Measurements from ENCODE around the gene GRIP2.

GRIP2 gene

DNA sequence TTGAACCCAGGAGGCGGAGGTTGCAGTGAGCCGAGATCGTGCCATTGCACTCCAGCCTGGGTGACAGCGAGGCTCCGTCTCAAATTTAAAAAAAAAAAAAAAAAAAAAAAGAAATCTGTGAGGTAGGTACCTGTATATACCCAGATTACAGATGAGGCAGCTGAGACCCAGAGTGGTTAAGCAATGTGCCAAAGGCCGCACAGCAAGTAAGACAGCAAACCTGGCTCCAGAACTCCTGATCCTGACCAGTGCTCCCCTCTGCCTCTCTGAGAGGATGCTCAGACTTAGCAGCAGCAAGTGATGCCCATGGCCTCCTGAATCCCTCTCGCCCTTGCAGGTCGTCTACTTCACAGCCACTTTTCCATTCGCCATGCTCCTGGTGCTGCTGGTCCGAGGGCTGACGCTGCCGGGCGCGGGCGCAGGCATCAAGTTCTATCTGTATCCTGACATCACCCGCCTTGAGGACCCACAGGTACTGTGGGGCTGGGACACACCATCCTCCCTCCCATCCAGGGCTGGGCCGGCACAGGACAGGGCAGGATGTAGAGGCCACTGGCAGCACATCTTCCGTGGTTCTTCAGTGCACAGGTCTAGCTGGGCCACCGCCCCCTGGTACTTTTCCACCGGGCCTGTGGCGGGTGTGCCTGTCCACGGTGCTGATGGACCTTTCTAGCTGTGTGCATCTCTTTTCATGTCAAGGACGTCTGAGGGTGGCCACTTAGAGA lies 73.8 kb downstream of the GRIP2 start:
- no peak for DNase-seq
- no peak overlapping the region for H3K18ac ChIP-seq (ENCODE audit: low read length)
- peaks cover 62 to 75% of the 10 kb centered on the region in 2 experiments for H3K36me3 ChIP-seq (ENCODE audit: control insufficient read depth in 1 of 2, insufficient read depth in 2 of 2, low read length in 2 of 2)
- H4K8ac ChIP-seq (ENCODE audit: low read depth, low read length): no peak overlapping the region
- H2BK5ac ChIP-seq (ENCODE audit: low read depth, low read length, poor library complexity): no peak overlapping the region
- no peak overlapping the region for H4K91ac ChIP-seq (ENCODE audit: low read depth, low read length)
- no CpG with 5 or more reads among the region's 23 CpGs for WGBS (ENCODE audit: extremely low coverage, insufficient coverage, insufficient read length)
- no peak overlapping the region for H3K27ac ChIP-seq (ENCODE audit: low read depth, low read length)
- H2AK5ac ChIP-seq (ENCODE audit: low read length): no peak overlapping the region
- H3K4me1 ChIP-seq (ENCODE audit: control insufficient read depth in 1 of 2, insufficient read depth in 2 of 2, low read length in 2 of 2): peaks cover 4 to 11% of the 10 kb centered on the region in 2 experiments
- H3K4ac ChIP-seq (ENCODE audit: low read depth, low read length): no peak overlapping the region
- no peak overlapping the region for H3K14ac ChIP-seq (ENCODE audit: low read length)
- H3K4me3 ChIP-seq (ENCODE audit: low read depth, low read length): no peak overlapping the region
- no peak overlapping the region for H3K4me2 ChIP-seq (ENCODE audit: low read length)
- H3K9ac ChIP-seq (ENCODE audit: low read length): no peak overlapping the region
- peaks cover 2% of the 10 kb centered on the region for H3K9me3 ChIP-seq (ENCODE audit: insufficient read depth, low read depth, low read length)
- H2BK120ac ChIP-seq (ENCODE audit: insufficient read depth, low read length, poor library complexity): no peak overlapping the region
- no peak overlapping the region for H3K23ac ChIP-seq (ENCODE audit: low read length)
- H4K12ac ChIP-seq (ENCODE audit: low read depth, low read length): no peak overlapping the region
- no peaks in the 10 kb centered on the region for H3K79me2 ChIP-seq (ENCODE audit: control insufficient read depth, insufficient read depth, low read length, poor library complexity)
- no peak overlapping the region for H2AFZ ChIP-seq (ENCODE audit: insufficient read depth, low read length, poor library complexity)
- H2BK12ac ChIP-seq (ENCODE audit: low read length): no peak overlapping the region
- H3K27me3 ChIP-seq (ENCODE audit: insufficient read depth, low read length): no peaks in the 10 kb centered on the region
- peaks cover 2% of the 10 kb centered on the region for H3K79me1 ChIP-seq (ENCODE audit: low read length)

GRCh38 chr3:14465425-14465824 lies 74.7 kb downstream of the GRIP2 start:
- Histone ChIP-seq H3K9me3 (ENCODE audit: insufficient read depth, low read depth, low read length) (peaks cover 5% of the 10 kb centered on the region), H3K4me1 (ENCODE audit: control insufficient read depth in 1 of 2, insufficient read depth in 2 of 2, low read length in 2 of 2) (peaks cover 8 to 14% of the 10 kb centered on the region in 2 experiments)

DNA sequence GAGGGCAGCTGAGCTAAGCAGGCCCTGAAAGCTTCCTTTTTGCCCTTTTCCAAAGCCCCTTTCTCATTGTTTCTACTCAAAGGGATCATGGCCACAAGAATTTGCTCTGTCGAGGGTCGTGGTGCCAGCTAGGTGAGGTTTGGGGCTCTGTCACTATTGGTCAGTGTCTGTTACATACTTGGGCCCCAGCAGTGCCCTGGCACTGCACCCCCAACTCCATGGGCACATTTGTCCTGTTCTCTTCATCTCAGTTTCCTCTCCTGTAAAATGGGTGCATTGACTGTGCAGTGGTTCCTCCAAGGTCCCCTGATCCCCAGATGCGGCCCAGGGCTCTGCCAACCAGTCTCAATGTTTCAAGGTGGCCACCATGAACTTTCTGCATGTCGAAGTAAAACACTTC lies 75.6 kb downstream of the GRIP2 start:
- Histone ChIP-seq H2BK12ac (ENCODE audit: low read length) (no peak overlapping the region), H4K8ac (ENCODE audit: low read depth, low read length) (no peak overlapping the region), H3K4me3 (ENCODE audit: low read depth, low read length) (no peak overlapping the region), H3K79me1 (ENCODE audit: low read length) (peaks cover 7% of the 10 kb centered on the region), H2BK5ac (ENCODE audit: low read depth, low read length, poor library complexity) (no peak overlapping the region), H3K18ac (ENCODE audit: low read length) (no peak overlapping the region), H3K36me3 (ENCODE audit: control insufficient read depth in 1 of 2, insufficient read depth in 2 of 2, low read length in 2 of 2) (peaks cover 65 to 80% of the 10 kb centered on the region in 2 experiments), H2AK5ac (ENCODE audit: low read length) (no peak overlapping the region), H2BK120ac (ENCODE audit: insufficient read depth, low read length, poor library complexity) (no peak overlapping the region), H3K14ac (ENCODE audit: low read length) (no peak overlapping the region), H3K4me2 (ENCODE audit: low read length) (no peak overlapping the region), H3K4ac (ENCODE audit: low read depth, low read length) (no peak overlapping the region), H4K91ac (ENCODE audit: low read depth, low read length) (no peak overlapping the region), H3K27ac (ENCODE audit: low read depth, low read length) (no peak overlapping the region), H3K27me3 (ENCODE audit: insufficient read depth, low read length) (no peaks in the 10 kb centered on the region), H4K12ac (ENCODE audit: low read depth, low read length) (no peak overlapping the region), H3K9me3 (ENCODE audit: insufficient read depth, low read depth, low read length) (peaks cover 5% of the 10 kb centered on the region), H3K9ac (ENCODE audit: low read length) (no peak overlapping the region), H3K4me1 (ENCODE audit: control insufficient read depth in 1 of 2, insufficient read depth in 2 of 2, low read length in 2 of 2) (peaks cover 8 to 14% of the 10 kb centered on the region in 2 experiments), H3K79me2 (ENCODE audit: control insufficient read depth, insufficient read depth, low read length, poor library complexity) (no peaks in the 10 kb centered on the region), H3K23ac (ENCODE audit: low read length) (no peak overlapping the region), H2AFZ (ENCODE audit: insufficient read depth, low read length, poor library complexity) (no peak overlapping the region)
- WGBS (ENCODE audit: extremely low coverage, insufficient coverage, insufficient read length): no CpG with 5 or more reads among the region's 4 CpGs
- no peak for DNase-seq

More at GRCh38 chr3:14465425-14465824, 74.7 kb downstream of the GRIP2 start:
- Histone ChIP-seq H3K4me3 (ENCODE audit: low read depth, low read length) (no peak overlapping the region), H2AK5ac (ENCODE audit: low read length) (no peak overlapping the region), H3K36me3 (ENCODE audit: control insufficient read depth in 1 of 2, insufficient read depth in 2 of 2, low read length in 2 of 2) (peaks cover 68 to 81% of the 10 kb centered on the region in 2 experiments), H2BK12ac (ENCODE audit: low read length) (no peak overlapping the region), H3K23ac (ENCODE audit: low read length) (no peak overlapping the region), H3K4me2 (ENCODE audit: low read length) (no peak overlapping the region), H3K14ac (ENCODE audit: low read length) (no peak overlapping the region), H2BK120ac (ENCODE audit: insufficient read depth, low read length, poor library complexity) (no peak overlapping the region), H3K27ac (ENCODE audit: low read depth, low read length) (no peak overlapping the region), H3K9ac (ENCODE audit: low read length) (no peak overlapping the region), H2BK5ac (ENCODE audit: low read depth, low read length, poor library complexity) (no peak overlapping the region), H4K8ac (ENCODE audit: low read depth, low read length) (no peak overlapping the region), H4K91ac (ENCODE audit: low read depth, low read length) (no peak overlapping the region), H3K4ac (ENCODE audit: low read depth, low read length) (no peak overlapping the region), H4K12ac (ENCODE audit: low read depth, low read length) (no peak overlapping the region), H3K79me2 (ENCODE audit: control insufficient read depth, insufficient read depth, low read length, poor library complexity) (no peaks in the 10 kb centered on the region), H2AFZ (ENCODE audit: insufficient read depth, low read length, poor library complexity) (no peak overlapping the region), H3K79me1 (ENCODE audit: low read length) (peaks cover 7% of the 10 kb centered on the region), H3K27me3 (ENCODE audit: insufficient read depth, low read length) (no peaks in the 10 kb centered on the region), H3K18ac (ENCODE audit: low read length) (no peak overlapping the region)
- no CpG with 5 or more reads among the region's 3 CpGs for WGBS (ENCODE audit: extremely low coverage, insufficient coverage, insufficient read length)
- no peak for DNase-seq

- Histone ChIP-seq H2BK5ac (ENCODE audit: low read depth, low read length, poor library complexity) (no peak overlapping the region), H3K27ac (ENCODE audit: low read depth, low read length) (no peak overlapping the region), H3K4ac (ENCODE audit: low read depth, low read length) (no peak overlapping the region), H2BK120ac (ENCODE audit: insufficient read depth, low read length, poor library complexity) (no peak overlapping the region), H3K9me3 (ENCODE audit: insufficient read depth, low read depth, low read length) (peaks cover 5% of the 10 kb centered on the region), H3K79me2 (ENCODE audit: control insufficient read depth, insufficient read depth, low read length, poor library complexity) (no peaks in the 10 kb centered on the region), H3K18ac (ENCODE audit: low read length) (peak overlapping the region; percentile 15), H4K12ac (ENCODE audit: low read depth, low read length) (no peak overlapping the region), H4K8ac (ENCODE audit: low read depth, low read length) (no peak overlapping the region), H3K4me1 (ENCODE audit: control insufficient read depth in 1 of 2, insufficient read depth in 2 of 2, low read length in 2 of 2) (peaks cover 8 to 14% of the 10 kb centered on the region in 2 experiments), H3K9ac (ENCODE audit: low read length) (no peak overlapping the region), H2BK12ac (ENCODE audit: low read length) (no peak overlapping the region), H3K23ac (ENCODE audit: low read length) (no peak overlapping the region), H4K91ac (ENCODE audit: low read depth, low read length) (no peak overlapping the region), H3K79me1 (ENCODE audit: low read length) (peaks cover 7% of the 10 kb centered on the region), H3K4me2 (ENCODE audit: low read length) (no peak overlapping the region), H3K27me3 (ENCODE audit: insufficient read depth, low read length) (no peaks in the 10 kb centered on the region), H3K36me3 (ENCODE audit: control insufficient read depth in 1 of 2, insufficient read depth in 2 of 2, low read length in 2 of 2) (peaks cover 65 to 80% of the 10 kb centered on the region in 2 experiments), H2AK5ac (ENCODE audit: low read length) (no peak overlapping the region), H3K4me3 (ENCODE audit: low read depth, low read length) (no peak overlapping the region), H2AFZ (ENCODE audit: insufficient read depth, low read length, poor library complexity) (no peak overlapping the region), H3K14ac (ENCODE audit: low read length) (no peak overlapping the region)
- DNase-seq: no peak
- no CpG with 5 or more reads among the region's 5 CpGs for WGBS (ENCODE audit: extremely low coverage, insufficient coverage, insufficient read length)
Measured at GRCh38 chr3:14464141-14464465, 76.0 kb downstream of the GRIP2 start.
